Activated CD8-positive, alpha-beta memory T cell treated with anti-CD3 and anti-CD28 coated beads, Interleukin-2, amount 50 U/mL, for 1 hour (primary cell): ENCODE measurements around the gene KLHDC7A.

Experiments
- DNase-seq: peaks from one replicate; pipeline ENCODE4 v3.0.0-alpha.2; 2020; ENCODE audit errors: extremely low read depth

KLHDC7A gene

GRCh38 chr1:18473195-18473815 is 7.4 kb upstream of the KLHDC7A start:
- DNase-seq: no peak

- no peak for DNase-seq
These were observed 6.1 kb upstream of the KLHDC7A start for GRCh38 chr1:18474559-18475175.

- no peak for DNase-seq
These were observed 5.4 kb upstream of the KLHDC7A start for GRCh38 chr1:18475234-18475905.

GRCh38 chr1:18479454-18479853 is 1.3 kb upstream of the KLHDC7A start:
- no peak for DNase-seq

GRCh38 chr1:18481190-18481920 is 625 bp downstream of the KLHDC7A start:
- DNase-seq: no peak

- no peak for DNase-seq
These were observed 1.4 kb downstream of the KLHDC7A start for GRCh38 chr1:18481921-18482701.

GRCh38 chr1:18482721-18483425 is 2.1 kb downstream of the KLHDC7A start:
- no peak for DNase-seq

- no peak for DNase-seq
These were observed 3.5 kb downstream of the KLHDC7A start for GRCh38 chr1:18484276-18484675.

GRCh38 chr1:18484721-18485120 is 4.0 kb downstream of the KLHDC7A start:
- DNase-seq: no peak

GRCh38 chr1:18485227-18485626 is 4.5 kb downstream of the KLHDC7A start:
- no peak for DNase-seq

- DNase-seq: no peak
These were observed 5.5 kb downstream of the KLHDC7A start for GRCh38 chr1:18486195-18486594.

GRCh38 chr1:18489417-18490143 is 8.8 kb downstream of the KLHDC7A start:
- no peak for DNase-seq

- no peak for DNase-seq
These were observed 10.4 kb downstream of the KLHDC7A start for GRCh38 chr1:18491168-18491567.

GRCh38 chr1:18494304-18494703 is 13.6 kb downstream of the KLHDC7A start:
- no peak for DNase-seq

- no peak for DNase-seq
These were observed 14.9 kb downstream of the KLHDC7A start for GRCh38 chr1:18495635-18496034.

GRCh38 chr1:18496056-18496455 is 15.3 kb downstream of the KLHDC7A start:
- DNase-seq: no peak

GRCh38 chr1:18496497-18497235 is 15.9 kb downstream of the KLHDC7A start:
- no peak for DNase-seq

- DNase-seq: no peak
These were observed 21.1 kb downstream of the KLHDC7A start for GRCh38 chr1:18501833-18502232.

GRCh38 chr1:18504609-18505008 is 23.9 kb downstream of the KLHDC7A start:
- DNase-seq: no peak

GRCh38 chr1:18505666-18506065 is 24.9 kb downstream of the KLHDC7A start:
- no peak for DNase-seq
